Peyer's patch (tissue), 4 donors: ENCODE data around the gene NYAP1.

Experiments used
- POLR2A ChIP-seq, 2 donors: fragments of 450-650 bp; IDR thresholded peaks; one replicate each; pipeline ENCODE4 v1.5.1; 2017; ENCODE audit warnings: antibody characterized with exemption in 2 of 2, mild to moderate bottlenecking in 2 of 2, moderate library complexity in 2 of 2
- TF ChIP-seq, protein P1 (sequence below), 6 experiments: fragments of 450-650 bp in 4 of 6; fragments of 200-600 bp in 2 of 6; sonication (generic) in 1 of 6; IDR thresholded peaks; one replicate each; pipeline ENCODE4 v1.5.1; 2017 to 2019; ENCODE audit warnings: antibody characterized with exemption in 6 of 6, mild to moderate bottlenecking in 3 of 6, moderate library complexity in 1 of 6

DNA sequence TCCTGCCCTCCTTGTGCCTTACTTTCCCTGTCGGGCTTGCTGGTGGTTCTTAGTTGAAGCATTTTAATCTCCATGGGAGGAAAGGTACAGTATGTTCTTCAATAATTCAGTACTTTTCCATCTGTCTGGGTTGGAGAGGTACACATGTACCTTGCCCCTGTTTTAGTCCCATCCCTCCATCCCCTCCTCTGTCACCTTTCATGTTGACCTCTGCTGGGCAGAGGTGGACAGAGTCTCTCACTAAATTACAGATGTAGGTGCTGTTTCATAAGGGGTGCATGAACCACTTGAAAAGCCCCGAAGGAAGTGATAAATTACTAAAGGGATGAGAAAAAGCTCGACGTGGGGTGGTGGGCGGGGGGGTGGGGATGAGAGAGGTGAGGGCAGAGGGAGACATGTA, 60.7 kb downstream of the NYAP1 start:
- TF ChIP-seq, protein P1, sequence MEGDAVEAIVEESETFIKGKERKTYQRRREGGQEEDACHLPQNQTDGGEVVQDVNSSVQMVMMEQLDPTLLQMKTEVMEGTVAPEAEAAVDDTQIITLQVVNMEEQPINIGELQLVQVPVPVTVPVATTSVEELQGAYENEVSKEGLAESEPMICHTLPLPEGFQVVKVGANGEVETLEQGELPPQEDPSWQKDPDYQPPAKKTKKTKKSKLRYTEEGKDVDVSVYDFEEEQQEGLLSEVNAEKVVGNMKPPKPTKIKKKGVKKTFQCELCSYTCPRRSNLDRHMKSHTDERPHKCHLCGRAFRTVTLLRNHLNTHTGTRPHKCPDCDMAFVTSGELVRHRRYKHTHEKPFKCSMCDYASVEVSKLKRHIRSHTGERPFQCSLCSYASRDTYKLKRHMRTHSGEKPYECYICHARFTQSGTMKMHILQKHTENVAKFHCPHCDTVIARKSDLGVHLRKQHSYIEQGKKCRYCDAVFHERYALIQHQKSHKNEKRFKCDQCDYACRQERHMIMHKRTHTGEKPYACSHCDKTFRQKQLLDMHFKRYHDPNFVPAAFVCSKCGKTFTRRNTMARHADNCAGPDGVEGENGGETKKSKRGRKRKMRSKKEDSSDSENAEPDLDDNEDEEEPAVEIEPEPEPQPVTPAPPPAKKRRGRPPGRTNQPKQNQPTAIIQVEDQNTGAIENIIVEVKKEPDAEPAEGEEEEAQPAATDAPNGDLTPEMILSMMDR (IDR thresholded peaks at IDR 0.05) = no peak
- TF ChIP-seq POLR2A (IDR thresholded peaks at IDR 0.05) = no peak
